Measurements from ENCODE around the gene HS6ST1.

The HS6ST1 gene

GRCh38 chr2:128347701-128348539 is 29.3 kb upstream of the HS6ST1 start:
- Histone ChIP-seq H4K20me1 (ENCODE audit: insufficient read depth, low read length) (no peaks in the 10 kb centered on the region), H3K79me2 (ENCODE audit: insufficient read depth, low read length) (no peaks in the 10 kb centered on the region), H3K9ac (ENCODE audit: low read depth, low read length) (no peak overlapping the region), H3K4me1 (ENCODE audit: insufficient read depth, low read length) (no peaks in the 10 kb centered on the region), H3K27ac (ENCODE audit: low read length) (no peak overlapping the region), H2AFZ (ENCODE audit: low read depth, low read length) (0 out of 2 replicates have a peak overlapping the region, but pooled peaks have one; percentile 7), H3K4me2 (ENCODE audit: insufficient read depth, low read length) (no peak overlapping the region), H3K36me3 (ENCODE audit: insufficient read depth, low read length) (no peaks in the 10 kb centered on the region), H3K27me3 (ENCODE audit: insufficient read depth, low read length, poor library complexity) (no peaks in the 10 kb centered on the region), H3K4me3 (ENCODE audit: low read depth in 1 of 2, low read length in 2 of 2) (no peak overlapping the region), H3K9me3 (ENCODE audit: insufficient read depth, low read length, severe bottlenecking) (peaks cover 19% of the 10 kb centered on the region)
- DNase-seq (no peak), ATAC-seq (ENCODE audit: insufficient read depth, low read depth) (peak; percentile 14; the same call in 1 of the 3 replicates)
- TF ChIP-seq EZH2 (IDR thresholded peaks at IDR 0.05; ENCODE audit: borderline replicate concordance, low read depth, low read length, severe bottlenecking) (no peak), CTCF (IDR thresholded peaks at IDR 0.05; ENCODE audit: borderline replicate concordance, extremely low read depth, low read length, poor library complexity, severe bottlenecking) (no peak)

GRCh38 chr2:128347171-128347558 is 28.5 kb upstream of the HS6ST1 start:
- no peak overlapping the region for H3K4me2 ChIP-seq (ENCODE audit: insufficient read depth, low read length)
- H3K4me3 ChIP-seq (ENCODE audit: low read depth in 1 of 2, low read length in 2 of 2) = no peak overlapping the region
- no peak overlapping the region for H2AFZ ChIP-seq (ENCODE audit: low read depth, low read length)
- no peaks in the 10 kb centered on the region for H3K27me3 ChIP-seq (ENCODE audit: insufficient read depth, low read length, poor library complexity)
- H4K20me1 ChIP-seq (ENCODE audit: insufficient read depth, low read length) = no peaks in the 10 kb centered on the region
- DNase-seq (no peak), ATAC-seq (ENCODE audit: insufficient read depth, low read depth) (no peak)
- peaks cover 17% of the 10 kb centered on the region for H3K9me3 ChIP-seq (ENCODE audit: insufficient read depth, low read length, severe bottlenecking)
- H3K36me3 ChIP-seq (ENCODE audit: insufficient read depth, low read length) = no peaks in the 10 kb centered on the region
- no peaks in the 10 kb centered on the region for H3K4me1 ChIP-seq (ENCODE audit: insufficient read depth, low read length)
- no peak overlapping the region for H3K9ac ChIP-seq (ENCODE audit: low read depth, low read length)
- no peak overlapping the region for H3K27ac ChIP-seq (ENCODE audit: low read length)
- H3K79me2 ChIP-seq (ENCODE audit: insufficient read depth, low read length) = no peaks in the 10 kb centered on the region
- TF ChIP-seq CTCF (IDR thresholded peaks at IDR 0.05; ENCODE audit: borderline replicate concordance, extremely low read depth, low read length, poor library complexity, severe bottlenecking) (no peak), EZH2 (IDR thresholded peaks at IDR 0.05; ENCODE audit: borderline replicate concordance, low read depth, low read length, severe bottlenecking) (no peak)

GRCh38 chr2:128346291-128347170 is 27.9 kb upstream of the HS6ST1 start:
- ATAC-seq (ENCODE audit: insufficient read depth, low read depth) (0 out of 3 replicates have a peak, but pooled peaks have one; percentile 31), DNase-seq (no peak)
- Histone ChIP-seq H3K36me3 (ENCODE audit: insufficient read depth, low read length) (no peaks in the 10 kb centered on the region), H2AFZ (ENCODE audit: low read depth, low read length) (no peak overlapping the region), H3K27me3 (ENCODE audit: insufficient read depth, low read length, poor library complexity) (no peaks in the 10 kb centered on the region), H3K9me3 (ENCODE audit: insufficient read depth, low read length, severe bottlenecking) (peaks cover 12% of the 10 kb centered on the region), H3K4me1 (ENCODE audit: insufficient read depth, low read length) (no peaks in the 10 kb centered on the region), H3K27ac (ENCODE audit: low read length) (no peak overlapping the region), H3K79me2 (ENCODE audit: insufficient read depth, low read length) (no peaks in the 10 kb centered on the region), H3K4me3 (ENCODE audit: low read depth in 1 of 2, low read length in 2 of 2) (no peak overlapping the region), H4K20me1 (ENCODE audit: insufficient read depth, low read length) (no peaks in the 10 kb centered on the region), H3K9ac (ENCODE audit: low read depth, low read length) (no peak overlapping the region), H3K4me2 (ENCODE audit: insufficient read depth, low read length) (no peak overlapping the region)
- TF ChIP-seq CTCF (IDR thresholded peaks at IDR 0.05; ENCODE audit: borderline replicate concordance, extremely low read depth, low read length, poor library complexity, severe bottlenecking) (no peak), EZH2 (IDR thresholded peaks at IDR 0.05; ENCODE audit: borderline replicate concordance, low read depth, low read length, severe bottlenecking) (no peak)
